K562 (cell line): Measurements from ENCODE around the gene RNFT1. TPM values are rescaled to one million over a fixed set of nuclear protein-coding genes. Genes with fewer than 3 reads are reported as not detected.
A peak's percentile ranks its signal among the peaks of the same experiment; 100 is the strongest.

Experiments used
- ARNT ChIP-seq, 2 experiments: fragments of 450-650 bp; IDR thresholded peaks; 2 replicates each; pipeline ENCODE4 v1.6.1; 2016; ENCODE audit warnings: mild to moderate bottlenecking in 1 of 2
- ELF2 ChIP-seq: fragments of 250-450 bp; sonication (Bioruptor Pico); IDR thresholded peaks from 2 replicates; pipeline ENCODE4 v1.5.0; 2021; ENCODE audit warnings: mild to moderate bottlenecking
- FOSL1 ChIP-seq: fragments of 200-800 bp; sonication (Bioruptor generic); conservative IDR thresholded peaks from 2 replicates; pipeline ENCODE4 v1.6.1; 2016; ENCODE audit warnings: missing genetic modification characterization, missing compliant biosample characterization
- GTF2F1 ChIP-seq: IDR thresholded peaks from 2 replicates; pipeline ENCODE4 v1.6.1; 2011; ENCODE audit warnings: low read depth, low read length, improper control_type of control experiment
- KLF6 ChIP-seq: fragments of 250-450 bp; sonication (Bioruptor Pico); IDR thresholded peaks from 2 replicates; pipeline ENCODE4 v1.4.0; 2020; ENCODE audit warnings: mild to moderate bottlenecking, moderate library complexity, borderline replicate concordance
- MCM7 ChIP-seq, 2 experiments: fragments of 450-650 bp; IDR thresholded peaks; 2 replicates each; pipeline ENCODE4 v1.6.1; 2016 to 2018
- NONO ChIP-seq, 2 experiments: fragments of 200-400 bp in 1 of 2; fragments of 450-650 bp in 1 of 2; formaldehyde crosslinking in 1 of 2; IDR thresholded peaks; 2 replicates each; pipeline ENCODE4 v1.6.1; 2017; ENCODE audit warnings: low read depth in 2 of 2, mild to moderate bottlenecking in 2 of 2, moderate library complexity in 2 of 2, low read length in 1 of 2
- SP1 ChIP-seq: sonication (generic); formaldehyde crosslinking; IDR thresholded peaks from 2 replicates; pipeline ENCODE4 v1.8.1; 2022; ENCODE audit warnings: mild to moderate bottlenecking, missing genetic modification reagents
- SRF ChIP-seq, 2 experiments: fragments of 250-450, 450-650 bp in 1 of 2; sonication (Bioruptor Pico) in 1 of 2; sonication (generic) in 1 of 2; formaldehyde crosslinking; IDR thresholded peaks; 2 replicates each; pipeline versions ENCODE4 v1.5.0 to v1.5.1; 2020 to 2022; ENCODE audit warnings: mild to moderate bottlenecking in 1 of 2, missing genetic modification reagents in 1 of 2
- ZEB2 ChIP-seq: fragments of 450-650 bp; IDR thresholded peaks from 2 replicates; pipeline ENCODE4 v1.6.1; 2016
- ZSCAN29 ChIP-seq: fragments of 450-650 bp; IDR thresholded peaks from 2 replicates; pipeline ENCODE4 v1.6.1; 2017
- polyA plus RNA-seq, 8 experiments: library from polyadenylated mRNA; depleted of rRNA in 4 of 8; stranded (reverse) in 5 of 8; unstranded in 3 of 8; fragments of >200 nt; fragmentation: Nextera tagmentation in 2 of 8; fragmentation: Illumina TruSeq in 1 of 8; extraction: Ambion mirVana in 2 of 8; extraction: Trizol in 1 of 8; gene quantifications; 2 replicates each; pipeline versions ENCODE4 v1.2.1 to v1.2.3, GENCODE V29; 2011 to 2014; ENCODE audit warnings: inconsistent platforms in 1 of 8, missing spikeins in 1 of 8
- total RNA-seq, 7 experiments: library from RNA; depleted of rRNA in 6 of 7; stranded (reverse); fragments of >200 nt in 6 of 7; fragmentation: Illumina TruSeq in 2 of 7; extraction: Trizol in 2 of 7; gene quantifications; 2 replicates each; pipeline versions ENCODE4 v1.2.1 to v1.2.3, GENCODE V29; 2011 to 2021; ENCODE audit warnings: low replicate concordance in 1 of 7
- TF ChIP-seq, protein P1 (sequence below), 2 experiments: IDR thresholded peaks in 1 of 2; conservative IDR thresholded peaks in 1 of 2; 2 replicates each; pipeline ENCODE4 v1.6.1; 2016; ENCODE audit warnings: low read depth in 2 of 2, mild to moderate bottlenecking in 1 of 2, missing compliant biosample characterization in 1 of 2, missing genetic modification characterization in 1 of 2, moderate library complexity in 1 of 2
- TF ChIP-seq, protein P2 (sequence below): sonication (generic); formaldehyde crosslinking; IDR thresholded peaks from 2 replicates; pipeline ENCODE4 v1.8.0; 2022; ENCODE audit warnings: mild to moderate bottlenecking, missing genetic modification reagents
- TF ChIP-seq, protein P3 (sequence below), 2 experiments: fragments of 450-650 bp; conservative IDR thresholded peaks; 2 replicates each; pipeline ENCODE4 v1.6.1; 2017; ENCODE audit warnings: mild to moderate bottlenecking in 2 of 2, moderate library complexity in 2 of 2
- TF ChIP-seq, protein P4 (sequence below): sonication (generic); formaldehyde crosslinking; IDR thresholded peaks from 2 replicates; pipeline ENCODE4 v1.4.0; 2020; ENCODE audit warnings: mild to moderate bottlenecking, missing genetic modification reagents

RNFT1 gene
- total and polyA plus RNA-seq, 9 of the 15 experiments (the other 6 are each of a cell fraction or from before 2014, with no cell fraction given), result 15.8 to 61.3 (median 23.5) TPM

DNA sequence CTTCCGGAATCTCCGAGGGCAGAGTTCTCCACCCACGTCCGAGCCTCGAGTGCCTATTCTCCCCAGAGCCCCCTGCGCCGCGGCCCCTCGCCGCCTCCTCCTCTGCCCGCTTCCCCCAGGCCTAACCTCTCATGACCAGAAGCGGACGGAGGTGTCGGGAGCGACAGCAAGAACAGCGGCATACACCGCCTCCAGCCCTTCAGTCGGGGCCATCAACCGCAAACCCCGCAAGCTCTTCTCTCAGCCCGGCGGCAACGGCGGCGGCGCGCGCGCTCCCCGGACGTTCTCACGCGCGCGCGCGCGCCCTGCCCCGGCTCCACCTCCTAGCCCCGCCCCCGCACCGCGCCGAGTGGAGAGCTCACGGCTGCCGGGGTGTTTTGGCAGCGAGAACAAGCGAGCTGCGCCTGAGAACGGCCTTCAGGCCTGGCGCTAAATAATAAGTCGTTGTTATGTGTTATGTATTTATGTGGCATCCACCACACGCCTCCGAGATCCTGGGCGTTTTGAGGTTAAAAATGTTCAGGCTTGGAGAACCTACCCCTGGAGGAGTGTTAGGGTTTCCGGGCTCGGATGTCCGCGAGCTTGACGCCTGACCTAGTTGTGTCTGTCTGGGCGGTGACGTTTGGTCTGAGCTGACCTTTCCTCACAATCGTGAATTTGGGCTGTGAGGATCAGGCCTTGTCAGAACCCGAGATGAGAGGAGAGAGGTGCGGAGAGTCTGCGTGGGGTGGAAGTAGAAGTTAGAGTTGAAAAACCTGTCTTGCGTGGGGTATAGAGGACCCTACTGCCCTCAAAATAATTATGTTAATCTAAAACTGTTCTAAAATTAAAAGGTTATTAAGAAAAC, at the start of gene RNFT1 (continued):
- TF ChIP-seq, protein P1, sequence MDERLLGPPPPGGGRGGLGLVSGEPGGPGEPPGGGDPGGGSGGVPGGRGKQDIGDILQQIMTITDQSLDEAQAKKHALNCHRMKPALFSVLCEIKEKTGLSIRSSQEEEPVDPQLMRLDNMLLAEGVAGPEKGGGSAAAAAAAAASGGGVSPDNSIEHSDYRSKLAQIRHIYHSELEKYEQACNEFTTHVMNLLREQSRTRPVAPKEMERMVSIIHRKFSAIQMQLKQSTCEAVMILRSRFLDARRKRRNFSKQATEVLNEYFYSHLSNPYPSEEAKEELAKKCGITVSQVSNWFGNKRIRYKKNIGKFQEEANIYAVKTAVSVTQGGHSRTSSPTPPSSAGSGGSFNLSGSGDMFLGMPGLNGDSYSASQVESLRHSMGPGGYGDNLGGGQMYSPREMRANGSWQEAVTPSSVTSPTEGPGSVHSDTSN (CRISPR knock-in tag; IDR thresholded peaks at IDR 0.05; ENCODE audit: low read depth), result no peak
- TF ChIP-seq, protein P1 (tag; conservative IDR thresholded peaks at IDR 0.05; ENCODE audit: low read depth), result 0 out of 2 replicates have a peak, but pooled peaks have one; percentile 22
- TF ChIP-seq MCM7 (IDR thresholded peaks at IDR 0.05) (no peak), SRF (CRISPR knock-in tag; IDR thresholded peaks at IDR 0.05) (0 out of 4 replicates have a peak, but pooled peaks of 1 of the 2 experiments have one; percentile 11), KLF6 (CRISPR knock-in tag) (no peak), ZEB2 (peak; percentile 56; the same call in 1 of the 2 replicates), SP1 (CRISPR knock-in tag) (peak; percentile 78), ARNT (IDR thresholded peaks at IDR 0.05) (0 out of 4 replicates have a peak, but pooled peaks of 1 of the 2 experiments have one; percentile 63), GTF2F1 (no peak), NONO (IDR thresholded peaks at IDR 0.05; ENCODE audit: low read depth in 2 of 2, low read length in 1 of 2) (peak in 1 of 2 experiments; percentile 97; a peak in 2 of 4 replicates), FOSL1 (tag) (peak; percentile 52), ELF2 (no peak), ZSCAN29 (no peak)
- TF ChIP-seq, protein P2, sequence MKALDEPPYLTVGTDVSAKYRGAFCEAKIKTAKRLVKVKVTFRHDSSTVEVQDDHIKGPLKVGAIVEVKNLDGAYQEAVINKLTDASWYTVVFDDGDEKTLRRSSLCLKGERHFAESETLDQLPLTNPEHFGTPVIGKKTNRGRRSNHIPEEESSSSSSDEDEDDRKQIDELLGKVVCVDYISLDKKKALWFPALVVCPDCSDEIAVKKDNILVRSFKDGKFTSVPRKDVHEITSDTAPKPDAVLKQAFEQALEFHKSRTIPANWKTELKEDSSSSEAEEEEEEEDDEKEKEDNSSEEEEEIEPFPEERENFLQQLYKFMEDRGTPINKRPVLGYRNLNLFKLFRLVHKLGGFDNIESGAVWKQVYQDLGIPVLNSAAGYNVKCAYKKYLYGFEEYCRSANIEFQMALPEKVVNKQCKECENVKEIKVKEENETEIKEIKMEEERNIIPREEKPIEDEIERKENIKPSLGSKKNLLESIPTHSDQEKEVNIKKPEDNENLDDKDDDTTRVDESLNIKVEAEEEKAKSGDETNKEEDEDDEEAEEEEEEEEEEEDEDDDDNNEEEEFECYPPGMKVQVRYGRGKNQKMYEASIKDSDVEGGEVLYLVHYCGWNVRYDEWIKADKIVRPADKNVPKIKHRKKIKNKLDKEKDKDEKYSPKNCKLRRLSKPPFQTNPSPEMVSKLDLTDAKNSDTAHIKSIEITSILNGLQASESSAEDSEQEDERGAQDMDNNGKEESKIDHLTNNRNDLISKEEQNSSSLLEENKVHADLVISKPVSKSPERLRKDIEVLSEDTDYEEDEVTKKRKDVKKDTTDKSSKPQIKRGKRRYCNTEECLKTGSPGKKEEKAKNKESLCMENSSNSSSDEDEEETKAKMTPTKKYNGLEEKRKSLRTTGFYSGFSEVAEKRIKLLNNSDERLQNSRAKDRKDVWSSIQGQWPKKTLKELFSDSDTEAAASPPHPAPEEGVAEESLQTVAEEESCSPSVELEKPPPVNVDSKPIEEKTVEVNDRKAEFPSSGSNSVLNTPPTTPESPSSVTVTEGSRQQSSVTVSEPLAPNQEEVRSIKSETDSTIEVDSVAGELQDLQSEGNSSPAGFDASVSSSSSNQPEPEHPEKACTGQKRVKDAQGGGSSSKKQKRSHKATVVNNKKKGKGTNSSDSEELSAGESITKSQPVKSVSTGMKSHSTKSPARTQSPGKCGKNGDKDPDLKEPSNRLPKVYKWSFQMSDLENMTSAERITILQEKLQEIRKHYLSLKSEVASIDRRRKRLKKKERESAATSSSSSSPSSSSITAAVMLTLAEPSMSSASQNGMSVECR (CRISPR knock-in tag), result no peak
- TF ChIP-seq, protein P3, sequence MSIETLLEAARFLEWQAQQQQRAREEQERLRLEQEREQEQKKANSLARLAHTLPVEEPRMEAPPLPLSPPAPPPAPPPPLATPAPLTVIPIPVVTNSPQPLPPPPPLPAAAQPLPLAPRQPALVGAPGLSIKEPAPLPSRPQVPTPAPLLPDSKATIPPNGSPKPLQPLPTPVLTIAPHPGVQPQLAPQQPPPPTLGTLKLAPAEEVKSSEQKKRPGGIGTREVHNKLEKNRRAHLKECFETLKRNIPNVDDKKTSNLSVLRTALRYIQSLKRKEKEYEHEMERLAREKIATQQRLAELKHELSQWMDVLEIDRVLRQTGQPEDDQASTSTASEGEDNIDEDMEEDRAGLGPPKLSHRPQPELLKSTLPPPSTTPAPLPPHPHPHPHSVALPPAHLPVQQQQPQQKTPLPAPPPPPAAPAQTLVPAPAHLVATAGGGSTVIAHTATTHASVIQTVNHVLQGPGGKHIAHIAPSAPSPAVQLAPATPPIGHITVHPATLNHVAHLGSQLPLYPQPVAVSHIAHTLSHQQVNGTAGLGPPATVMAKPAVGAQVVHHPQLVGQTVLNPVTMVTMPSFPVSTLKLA (conservative IDR thresholded peaks at IDR 0.05), result peak; percentile 42 to 57; a peak in 3 of 4 replicates
- TF ChIP-seq, protein P4, sequence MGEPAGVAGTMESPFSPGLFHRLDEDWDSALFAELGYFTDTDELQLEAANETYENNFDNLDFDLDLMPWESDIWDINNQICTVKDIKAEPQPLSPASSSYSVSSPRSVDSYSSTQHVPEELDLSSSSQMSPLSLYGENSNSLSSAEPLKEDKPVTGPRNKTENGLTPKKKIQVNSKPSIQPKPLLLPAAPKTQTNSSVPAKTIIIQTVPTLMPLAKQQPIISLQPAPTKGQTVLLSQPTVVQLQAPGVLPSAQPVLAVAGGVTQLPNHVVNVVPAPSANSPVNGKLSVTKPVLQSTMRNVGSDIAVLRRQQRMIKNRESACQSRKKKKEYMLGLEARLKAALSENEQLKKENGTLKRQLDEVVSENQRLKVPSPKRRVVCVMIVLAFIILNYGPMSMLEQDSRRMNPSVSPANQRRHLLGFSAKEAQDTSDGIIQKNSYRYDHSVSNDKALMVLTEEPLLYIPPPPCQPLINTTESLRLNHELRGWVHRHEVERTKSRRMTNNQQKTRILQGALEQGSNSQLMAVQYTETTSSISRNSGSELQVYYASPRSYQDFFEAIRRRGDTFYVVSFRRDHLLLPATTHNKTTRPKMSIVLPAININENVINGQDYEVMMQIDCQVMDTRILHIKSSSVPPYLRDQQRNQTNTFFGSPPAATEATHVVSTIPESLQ, result peak; percentile 80; the same call in 1 of the 2 replicates
